MG63 (cell line): ENCODE results near the gene SGO2. TPM values are rescaled to one million over a fixed set of nuclear protein-coding genes. Genes with fewer than 3 reads are reported as not detected.
"Not testable (repeated sequence)": the region's sequence is repeated elsewhere in the genome, so short reads cannot be mapped to it uniquely, and the experiment has no call there.

Experiments used
- DNase-seq: peaks from one replicate; pipeline ENCODE4 v3.0.0-alpha.2; 2020
- H3K27me3 ChIP-seq: fragments of 250-450 bp; sonication (Bioruptor Pico); 2 replicates; pipeline ENCODE4 v1.5.1; 2020; ENCODE audit warnings: mild to moderate bottlenecking, moderate library complexity
- H3K36me3 ChIP-seq: fragments of 250-450 bp; sonication (Bioruptor Pico); 2 replicates; pipeline ENCODE4 v1.5.1; 2020; ENCODE audit warnings: mild to moderate bottlenecking, moderate library complexity
- H3K4me3 ChIP-seq: fragments of 250-450 bp; sonication (Bioruptor Pico); 2 replicates; pipeline ENCODE4 v1.5.1; 2020; ENCODE audit warnings: mild to moderate bottlenecking, moderate library complexity
- H3K9me3 ChIP-seq: fragments of 250-450 bp; sonication (Bioruptor Pico); 2 replicates; pipeline ENCODE4 v1.5.1; 2020; ENCODE audit warnings: mild to moderate bottlenecking, moderate library complexity
- total RNA-seq: library from RNA; depleted of rRNA; stranded (reverse); fragments of >200 nt; shearing (Covaris generic); gene quantifications from 2 replicates; pipeline ENCODE4 v1.2.3, GENCODE V29; 2014; ENCODE audit warnings: low replicate concordance

Gene SGO2
- total RNA-seq, 1 experiment from 2014 or later = 6.3 TPM

- H3K4me3 ChIP-seq = no peak overlapping the region
- H3K36me3 ChIP-seq = no peaks in the 10 kb centered on the region
- H3K9me3 ChIP-seq = peaks cover 4% of the 10 kb centered on the region; the same call in 1 of the 2 replicates
- H3K27me3 ChIP-seq = no peaks in the 10 kb centered on the region
- DNase-seq = peak; percentile 48
These were observed 78.0 kb downstream of the SGO2 start for GRCh38 chr2:200603972-200604371.

GRCh38 chr2:200604571-200605255 lies 78.7 kb downstream of the SGO2 start:
- H3K36me3 ChIP-seq = no peaks in the 10 kb centered on the region
- H3K4me3 ChIP-seq = no peak overlapping the region
- DNase-seq = no peak
- no peaks in the 10 kb centered on the region for H3K27me3 ChIP-seq
- H3K9me3 ChIP-seq = peaks cover 4% of the 10 kb centered on the region; the same call in 1 of the 2 replicates

GRCh38 chr2:200608341-200609027 lies 82.5 kb downstream of the SGO2 start:
- DNase-seq = no peak
- H3K36me3 ChIP-seq = no peaks in the 10 kb centered on the region
- no peak overlapping the region for H3K4me3 ChIP-seq
- no peaks in the 10 kb centered on the region for H3K27me3 ChIP-seq
- H3K9me3 ChIP-seq = peaks cover 4% of the 10 kb centered on the region; the same call in 1 of the 2 replicates

GRCh38 chr2:200609028-200609614 lies 83.1 kb downstream of the SGO2 start:
- DNase-seq = peak; percentile 85
- Histone ChIP-seq H3K36me3 (no peaks in the 10 kb centered on the region), H3K4me3 (peak overlapping the region; percentile 19), H3K27me3 (no peaks in the 10 kb centered on the region), H3K9me3 (peaks cover 4% of the 10 kb centered on the region; the same call in 1 of the 2 replicates)

GRCh38 chr2:200610217-200610616 lies 84.2 kb downstream of the SGO2 start:
- not testable (repeated sequence) for H3K36me3 ChIP-seq, DNase-seq, H3K9me3 ChIP-seq, H3K4me3 ChIP-seq, H3K27me3 ChIP-seq

- no peak for DNase-seq
- no peak overlapping the region for H3K4me3 ChIP-seq
These were observed 87.7 kb downstream of the SGO2 start for GRCh38 chr2:200613692-200614091.

GRCh38 chr2:200614249-200614648 lies 88.2 kb downstream of the SGO2 start:
- no peak for DNase-seq
- H3K4me3 ChIP-seq = no peak overlapping the region
- H3K9me3 ChIP-seq = no peaks in the 10 kb centered on the region
- H3K27me3 ChIP-seq = no peaks in the 10 kb centered on the region
- no peaks in the 10 kb centered on the region for H3K36me3 ChIP-seq

More at GRCh38 chr2:200613692-200614091, 87.7 kb downstream of the SGO2 start:
- no peaks in the 10 kb centered on the region for H3K9me3 ChIP-seq
- no peaks in the 10 kb centered on the region for H3K27me3 ChIP-seq
- H3K36me3 ChIP-seq = no peaks in the 10 kb centered on the region

- no peaks in the 10 kb centered on the region for H3K36me3 ChIP-seq
- no peaks in the 10 kb centered on the region for H3K9me3 ChIP-seq
- no peak overlapping the region for H3K4me3 ChIP-seq
- peak; percentile 40 for DNase-seq
- H3K27me3 ChIP-seq = no peaks in the 10 kb centered on the region
These were observed 89.2 kb downstream of the SGO2 start for GRCh38 chr2:200615247-200615646.

- H3K27me3 ChIP-seq = no peaks in the 10 kb centered on the region
- DNase-seq = no peak
- no peaks in the 10 kb centered on the region for H3K36me3 ChIP-seq
- no peak overlapping the region for H3K4me3 ChIP-seq
- no peaks in the 10 kb centered on the region for H3K9me3 ChIP-seq
These were observed 90.2 kb downstream of the SGO2 start for GRCh38 chr2:200616193-200616592.

- no peak overlapping the region for H3K4me3 ChIP-seq
- no peaks in the 10 kb centered on the region for H3K36me3 ChIP-seq
- DNase-seq = no peak
These were observed 90.6 kb downstream of the SGO2 start for GRCh38 chr2:200616656-200617055.

GRCh38 chr2:200617156-200618053 lies 91.4 kb downstream of the SGO2 start:
- DNase-seq = no peak
- no peaks in the 10 kb centered on the region for H3K27me3 ChIP-seq
- H3K9me3 ChIP-seq = no peaks in the 10 kb centered on the region
- no peak overlapping the region for H3K4me3 ChIP-seq
- H3K36me3 ChIP-seq = no peaks in the 10 kb centered on the region

More at GRCh38 chr2:200616656-200617055, 90.6 kb downstream of the SGO2 start:
- no peaks in the 10 kb centered on the region for H3K27me3 ChIP-seq
- H3K9me3 ChIP-seq = no peaks in the 10 kb centered on the region

- Histone ChIP-seq H3K27me3 (no peaks in the 10 kb centered on the region), H3K36me3 (no peaks in the 10 kb centered on the region), H3K9me3 (no peaks in the 10 kb centered on the region; the same call in 1 of the 2 replicates), H3K4me3 (no peak overlapping the region)
- DNase-seq = no peak
These were observed 92.0 kb downstream of the SGO2 start for GRCh38 chr2:200618054-200618419.

GRCh38 chr2:200618590-200619021 lies 92.6 kb downstream of the SGO2 start:
- H3K36me3 ChIP-seq = no peaks in the 10 kb centered on the region
- H3K27me3 ChIP-seq = no peaks in the 10 kb centered on the region
- DNase-seq = no peak
- H3K9me3 ChIP-seq = no peaks in the 10 kb centered on the region; the same call in 1 of the 2 replicates
- H3K4me3 ChIP-seq = no peak overlapping the region

GRCh38 chr2:200619279-200619678 lies 93.3 kb downstream of the SGO2 start:
- H3K9me3 ChIP-seq = no peaks in the 10 kb centered on the region; the same call in 1 of the 2 replicates
- no peak for DNase-seq
- no peaks in the 10 kb centered on the region for H3K27me3 ChIP-seq
- no peak overlapping the region for H3K4me3 ChIP-seq
- no peaks in the 10 kb centered on the region for H3K36me3 ChIP-seq

GRCh38 chr2:200620606-200621390 lies 94.8 kb downstream of the SGO2 start:
- DNase-seq = no peak
- no peaks in the 10 kb centered on the region for H3K36me3 ChIP-seq

GRCh38 chr2:200622106-200622505 lies 96.1 kb downstream of the SGO2 start:
- Histone ChIP-seq H3K9me3 (no peaks in the 10 kb centered on the region; the same call in 1 of the 2 replicates), H3K4me3 (no peak overlapping the region), H3K27me3 (no peaks in the 10 kb centered on the region), H3K36me3 (no peaks in the 10 kb centered on the region)
- no peak for DNase-seq

More at GRCh38 chr2:200620606-200621390, 94.8 kb downstream of the SGO2 start:
- Histone ChIP-seq H3K27me3 (no peaks in the 10 kb centered on the region), H3K9me3 (no peaks in the 10 kb centered on the region; the same call in 1 of the 2 replicates), H3K4me3 (no peak overlapping the region)
